ENCODE data around the gene GPANK1. TPM values are rescaled to one million over a fixed set of nuclear protein-coding genes. Genes with fewer than 3 reads are reported as not detected.

Gene GPANK1
- total and polyA plus RNA-seq, 2 of the 13 experiments (the other 11 are each of a cell fraction or from before 2014, with no cell fraction given): 15.4 to 22.8 TPM

- TF ChIP-seq ZNF441 (CRISPR knock-in tag; IDR thresholded peaks at IDR 0.05; ENCODE audit: borderline replicate concordance): peak; percentile 36; the same call in 1 of the 2 replicates
- peak; percentile 88 for TF ChIP-seq ZNF574 (CRISPR knock-in tag; IDR thresholded peaks at IDR 0.05)
- peak; percentile 75; the same call in 1 of the 2 replicates for TF ChIP-seq ZNF784 (CRISPR knock-in tag; IDR thresholded peaks at IDR 0.05; ENCODE audit: borderline replicate concordance)
- TF ChIP-seq, protein P1, sequence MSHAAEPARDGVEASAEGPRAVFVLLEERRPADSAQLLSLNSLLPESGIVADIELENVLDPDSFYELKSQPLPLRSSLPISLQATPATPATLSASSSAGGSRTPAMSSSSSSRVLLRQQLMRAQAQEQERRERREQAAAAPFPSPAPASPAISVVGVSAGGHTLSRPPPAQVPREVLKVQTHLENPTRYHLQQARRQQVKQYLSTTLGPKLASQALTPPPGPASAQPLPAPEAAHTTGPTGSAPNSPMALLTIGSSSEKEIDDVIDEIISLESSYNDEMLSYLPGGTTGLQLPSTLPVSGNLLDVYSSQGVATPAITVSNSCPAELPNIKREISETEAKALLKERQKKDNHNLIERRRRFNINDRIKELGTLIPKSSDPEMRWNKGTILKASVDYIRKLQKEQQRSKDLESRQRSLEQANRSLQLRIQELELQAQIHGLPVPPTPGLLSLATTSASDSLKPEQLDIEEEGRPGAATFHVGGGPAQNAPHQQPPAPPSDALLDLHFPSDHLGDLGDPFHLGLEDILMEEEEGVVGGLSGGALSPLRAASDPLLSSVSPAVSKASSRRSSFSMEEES (CRISPR knock-in tag; IDR thresholded peaks at IDR 0.05): peak; percentile 27; the same call in 1 of the 2 replicates
- peak; percentile 60; the same call in 1 of the 2 replicates for TF ChIP-seq ZBTB7A (CRISPR knock-in tag; IDR thresholded peaks at IDR 0.05)
- TF ChIP-seq, protein P2, sequence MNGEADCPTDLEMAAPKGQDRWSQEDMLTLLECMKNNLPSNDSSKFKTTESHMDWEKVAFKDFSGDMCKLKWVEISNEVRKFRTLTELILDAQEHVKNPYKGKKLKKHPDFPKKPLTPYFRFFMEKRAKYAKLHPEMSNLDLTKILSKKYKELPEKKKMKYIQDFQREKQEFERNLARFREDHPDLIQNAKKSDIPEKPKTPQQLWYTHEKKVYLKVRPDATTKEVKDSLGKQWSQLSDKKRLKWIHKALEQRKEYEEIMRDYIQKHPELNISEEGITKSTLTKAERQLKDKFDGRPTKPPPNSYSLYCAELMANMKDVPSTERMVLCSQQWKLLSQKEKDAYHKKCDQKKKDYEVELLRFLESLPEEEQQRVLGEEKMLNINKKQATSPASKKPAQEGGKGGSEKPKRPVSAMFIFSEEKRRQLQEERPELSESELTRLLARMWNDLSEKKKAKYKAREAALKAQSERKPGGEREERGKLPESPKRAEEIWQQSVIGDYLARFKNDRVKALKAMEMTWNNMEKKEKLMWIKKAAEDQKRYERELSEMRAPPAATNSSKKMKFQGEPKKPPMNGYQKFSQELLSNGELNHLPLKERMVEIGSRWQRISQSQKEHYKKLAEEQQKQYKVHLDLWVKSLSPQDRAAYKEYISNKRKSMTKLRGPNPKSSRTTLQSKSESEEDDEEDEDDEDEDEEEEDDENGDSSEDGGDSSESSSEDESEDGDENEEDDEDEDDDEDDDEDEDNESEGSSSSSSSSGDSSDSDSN (CRISPR knock-in tag; IDR thresholded peaks at IDR 0.05): peak; percentile 99
- 0 out of 2 replicates have a peak, but pooled peaks have one; percentile 33 for TF ChIP-seq ZNF747 (CRISPR knock-in tag; IDR thresholded peaks at IDR 0.05; ENCODE audit: borderline replicate concordance)
- peak; percentile 55; the same call in 1 of the 2 replicates for TF ChIP-seq DNMT3B (CRISPR knock-in tag; conservative IDR thresholded peaks at IDR 0.05)
- TF ChIP-seq GATA4 (IDR thresholded peaks at IDR 0.05; ENCODE audit: borderline replicate concordance, low read depth): peak; percentile 43; the same call in 1 of the 2 replicates
- peak; percentile 76 for TF ChIP-seq PHF21A (CRISPR knock-in tag; IDR thresholded peaks at IDR 0.05)
- TF ChIP-seq ZFYVE20 (CRISPR knock-in tag; IDR thresholded peaks at IDR 0.05; ENCODE audit: borderline replicate concordance, low read depth): peak; percentile 52; the same call in 1 of the 2 replicates
- peak; percentile 32; the same call in 1 of the 2 replicates for TF ChIP-seq ZNF710 (CRISPR knock-in tag; IDR thresholded peaks at IDR 0.05; ENCODE audit: borderline replicate concordance)
- TF ChIP-seq, protein P3, sequence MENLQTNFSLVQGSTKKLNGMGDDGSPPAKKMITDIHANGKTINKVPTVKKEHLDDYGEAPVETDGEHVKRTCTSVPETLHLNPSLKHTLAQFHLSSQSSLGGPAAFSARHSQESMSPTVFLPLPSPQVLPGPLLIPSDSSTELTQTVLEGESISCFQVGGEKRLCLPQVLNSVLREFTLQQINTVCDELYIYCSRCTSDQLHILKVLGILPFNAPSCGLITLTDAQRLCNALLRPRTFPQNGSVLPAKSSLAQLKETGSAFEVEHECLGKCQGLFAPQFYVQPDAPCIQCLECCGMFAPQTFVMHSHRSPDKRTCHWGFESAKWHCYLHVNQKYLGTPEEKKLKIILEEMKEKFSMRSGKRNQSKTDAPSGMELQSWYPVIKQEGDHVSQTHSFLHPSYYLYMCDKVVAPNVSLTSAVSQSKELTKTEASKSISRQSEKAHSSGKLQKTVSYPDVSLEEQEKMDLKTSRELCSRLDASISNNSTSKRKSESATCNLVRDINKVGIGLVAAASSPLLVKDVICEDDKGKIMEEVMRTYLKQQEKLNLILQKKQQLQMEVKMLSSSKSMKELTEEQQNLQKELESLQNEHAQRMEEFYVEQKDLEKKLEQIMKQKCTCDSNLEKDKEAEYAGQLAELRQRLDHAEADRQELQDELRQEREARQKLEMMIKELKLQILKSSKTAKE (CRISPR knock-in tag; IDR thresholded peaks at IDR 0.05; ENCODE audit: borderline replicate concordance): no peak
- TF ChIP-seq ZNF180 (CRISPR knock-in tag; IDR thresholded peaks at IDR 0.05; ENCODE audit: borderline replicate concordance, low read depth): no peak
Measured at GRCh38 chr6:31660381-31661261, 4.2 kb downstream of the GPANK1 start, which contains the start of gene C6orf47 (continued).

Data from HepG2 (cell line).